K562 (cell line): ENCODE data around the gene FAM193A. TPM values are rescaled to one million over a fixed set of nuclear protein-coding genes. Genes with fewer than 3 reads are reported as not detected.

Source experiments
- ATAC-seq: fragments of 200-7000 bp; cut with Tn5 transposase; 3 replicates; pipeline ENCODE4 v1.9.1; 2020; ENCODE audit warnings: moderate library complexity
- BruUV-seq: library from RNA; stranded (reverse); fragments of 400-500 nt; replicated peaks from 2 replicates; lab custom pipeline; 2021; lab: Mats Ljungman, UMichigan
- CTCF ChIA-PET: fragments of 300-600 bp; formaldehyde crosslinking; extraction: SDS; loops from one replicate; lab custom pipeline; 2021; ENCODE audit warnings: low intra/inter-chr PET ratio; lab: Yijun Ruan, JAX
- POLR2A ChIA-PET: fragments of 300-600, 350-650 bp; sonication (Branson Sonifier 250); formaldehyde crosslinking; extraction: SDS; loops from one replicate; lab custom pipeline; 2021; ENCODE audit warnings: antibody characterized with exemption, inconsistent platforms; lab: Yijun Ruan, JAX
- DNase-seq, 4 experiments: peaks; one replicate each; pipeline versions ENCODE4 v3.0.0 to v3.0.0-alpha.2; 2011 to 2018; ENCODE audit warnings: low spot score in 3 of 4, mixed read lengths in 3 of 4; ENCODE audit errors: extremely low read depth in 1 of 4
- FAIRE-seq: peaks from 2 replicates; lab custom pipeline; 2011; peaks lifted over from hg19 to GRCh38; lab: Jason Lieb, UNC
- H2AFZ ChIP-seq: 2 replicates; pipeline ENCODE4 v1.6.0; 2011; ENCODE audit warnings: low read depth, low read length, control low read depth, inconsistent platforms
- H3K27ac ChIP-seq: fragments of 200-600 bp; 3 replicates; pipeline ENCODE4 v1.8.0; 2011; ENCODE audit warnings: low read depth, mild to moderate bottlenecking, control low read depth, inconsistent platforms, low read length, moderate library complexity, mixed read lengths; ENCODE audit errors: extremely low read depth
- H3K27me3 ChIP-seq, 2 experiments: fragments of 300-600 bp in 1 of 2; 2 replicates in 1 of 2; 3 replicates in 1 of 2; pipeline versions ENCODE4 v1.6.0 to v1.8.0; 2011; ENCODE audit warnings: inconsistent platforms in 2 of 2, low read length in 2 of 2, mild to moderate bottlenecking in 1 of 2, mixed read lengths in 1 of 2, moderate library complexity in 1 of 2; ENCODE audit not compliant: control insufficient read depth in 2 of 2, insufficient read depth in 2 of 2
- H3K36me3 ChIP-seq: fragments of 300-600 bp; 3 replicates; pipeline ENCODE4 v1.8.0; 2011; ENCODE audit warnings: mild to moderate bottlenecking, low read length, inconsistent platforms; ENCODE audit not compliant: control insufficient read depth, insufficient read depth
- H3K4me1 ChIP-seq, 2 experiments: fragments of 200-600 bp in 1 of 2; replicated peaks in 1 of 2; 2 replicates in 1 of 2; 3 replicates in 1 of 2; pipeline versions ENCODE4 v1.5.1 to v1.8.0; 2011; ENCODE audit warnings: inconsistent platforms in 2 of 2, low read length in 2 of 2, mild to moderate bottlenecking in 1 of 2, mixed read lengths in 1 of 2, moderate library complexity in 1 of 2; ENCODE audit not compliant: control insufficient read depth in 2 of 2, insufficient read depth in 2 of 2
- H3K4me2 ChIP-seq: 2 replicates; pipeline ENCODE4 v1.6.1; 2011; ENCODE audit warnings: low read length, control low read depth, inconsistent platforms, mixed read lengths; ENCODE audit not compliant: insufficient read depth
- H3K4me3 ChIP-seq: fragments of 200-600 bp; sonication (generic), shearing (Covaris generic); 2 replicates; pipeline ENCODE4 v1.5.1; 2016; ENCODE audit warnings: control low read depth, inconsistent platforms
- H3K79me2 ChIP-seq: fragments of 200-600 bp; 3 replicates; pipeline ENCODE4 v1.8.0; 2011; ENCODE audit warnings: low read length, inconsistent platforms; ENCODE audit not compliant: control insufficient read depth, insufficient read depth
- H3K9ac ChIP-seq, 2 experiments: 2 replicates each; pipeline versions ENCODE4 v1.6.0 to v1.6.1; 2011; ENCODE audit warnings: low read depth in 2 of 2, low read length in 2 of 2, control low read depth in 1 of 2, inconsistent platforms in 1 of 2, mild to moderate bottlenecking in 1 of 2, mixed read lengths in 1 of 2; ENCODE audit not compliant: insufficient read depth in 1 of 2
- H3K9me1 ChIP-seq: one replicate; pipeline ENCODE4 v1.6.0; 2011; ENCODE audit warnings: inconsistent platforms, mild to moderate bottlenecking, low read length, moderate library complexity; ENCODE audit not compliant: control insufficient read depth, insufficient read depth
- H3K9me3 ChIP-seq: replicated peaks from 2 replicates; pipeline ENCODE4 v1.5.1; 2011; ENCODE audit warnings: low read depth, low read length, inconsistent platforms; ENCODE audit not compliant: control insufficient read depth, insufficient read depth
- H4K20me1 ChIP-seq: replicated peaks from 2 replicates; pipeline ENCODE4 v1.6.1; 2011; ENCODE audit warnings: low read length, inconsistent platforms, mixed read lengths; ENCODE audit not compliant: control insufficient read depth, insufficient read depth
- BRCA1 ChIP-seq, 2 experiments: fragments of 450-650 bp in 1 of 2; sonication (generic) in 1 of 2; formaldehyde crosslinking in 1 of 2; IDR thresholded peaks; 2 replicates each; pipeline versions ENCODE4 v1.5.0 to v1.6.1; 2017 to 2020; ENCODE audit warnings: mild to moderate bottlenecking in 1 of 2, missing genetic modification reagents in 1 of 2
- CHCHD3 ChIP-seq: fragments of 250-450 bp; sonication (Bioruptor Pico); IDR thresholded peaks from 2 replicates; pipeline ENCODE4 v2.1.2; 2022; ENCODE audit warnings: mild to moderate bottlenecking
- ETV1 ChIP-seq: fragments of 450-650 bp; conservative IDR thresholded peaks from 2 replicates; pipeline ENCODE4 v1.6.1; 2016; ENCODE audit warnings: missing genetic modification characterization, control low read depth, low read depth, missing compliant biosample characterization
- HNRNPL ChIP-seq: fragments of 200-400 bp; formaldehyde crosslinking; IDR thresholded peaks from 2 replicates; pipeline ENCODE4 v1.6.1; 2017; ENCODE audit warnings: low read depth, mild to moderate bottlenecking, low read length
- HSF4 ChIP-seq: fragments of 250-450 bp; sonication (Bioruptor Pico); IDR thresholded peaks from 2 replicates; pipeline ENCODE4 v2.1.2; 2022; ENCODE audit warnings: mild to moderate bottlenecking, moderate library complexity, borderline replicate concordance
- KAT8 ChIP-seq: fragments of 450-650 bp; IDR thresholded peaks from 2 replicates; pipeline ENCODE4 v1.6.1; 2016; ENCODE audit warnings: low read depth, mild to moderate bottlenecking
- MED1 ChIP-seq: sonication (generic); formaldehyde crosslinking; IDR thresholded peaks from 2 replicates; pipeline ENCODE4 v1.8.1; 2023; ENCODE audit warnings: missing genetic modification reagents, borderline replicate concordance
- NR1H2 ChIP-seq: sonication (generic); formaldehyde crosslinking; IDR thresholded peaks from 2 replicates; pipeline ENCODE4 v1.4.0; 2020; ENCODE audit warnings: mild to moderate bottlenecking, missing genetic modification reagents
- PHB2 ChIP-seq: fragments of 450-650 bp; IDR thresholded peaks from 2 replicates; pipeline ENCODE4 v1.6.1; 2017; ENCODE audit warnings: low read depth
- RAD51 ChIP-seq: fragments of 450-650 bp; IDR thresholded peaks from 2 replicates; pipeline ENCODE4 v1.7.1; 2016; ENCODE audit warnings: low read depth, mild to moderate bottlenecking, borderline replicate concordance
- RB1 ChIP-seq: fragments of 450-650 bp; IDR thresholded peaks from 2 replicates; pipeline ENCODE4 v1.6.1; 2017; ENCODE audit warnings: low read depth, mild to moderate bottlenecking
- RBFOX2 ChIP-seq: fragments of 200-400 bp; formaldehyde crosslinking; IDR thresholded peaks from 2 replicates; pipeline ENCODE4 v1.6.1; 2017; ENCODE audit warnings: low read depth, mild to moderate bottlenecking, low read length, moderate library complexity
- TAF9B ChIP-seq: fragments of 450-650 bp; IDR thresholded peaks from 2 replicates; pipeline ENCODE4 v1.6.1; 2018; ENCODE audit warnings: mild to moderate bottlenecking; ENCODE audit not compliant: partially characterized antibody
- ZNF23 ChIP-seq: fragments of 250-450 bp; sonication (Bioruptor Pico); IDR thresholded peaks from 2 replicates; pipeline ENCODE4 v1.4.0; 2020; ENCODE audit warnings: mild to moderate bottlenecking
- ZNF584 ChIP-seq: fragments of 200-800 bp; sonication (Bioruptor generic); IDR thresholded peaks from 2 replicates; pipeline ENCODE4 v1.6.1; 2016; ENCODE audit warnings: low read depth, mild to moderate bottlenecking, missing genetic modification characterization, missing compliant biosample characterization
- WGBS: fragments of 100-300 bp; shearing (Covaris generic); methylation state at CpG from one replicate; pipeline ENCODE4 v1.1.6; 2016; ENCODE audit warnings: low coverage, mixed read lengths; ENCODE audit not compliant: insufficient coverage; ENCODE audit errors: missing lambda C conversion rate; 5-methylcytosine and 5-hydroxymethylcytosine counted together
- in situ Hi-C: fragments of 300-500 bp; cut with MboI; formaldehyde crosslinking; loops from 4 replicates; pipeline ENCODE4 v1.15.0; 2018; ENCODE audit warnings: inconsistent platforms, mixed read lengths
- intact Hi-C: fragments of 100-400 bp; cut with micrococcal nuclease; formaldehyde crosslinking; loops from 2 replicates; pipeline ENCODE4 v1.14.2; 2022
- polyA plus RNA-seq, 8 experiments: library from polyadenylated mRNA; depleted of rRNA in 4 of 8; stranded (reverse) in 5 of 8; unstranded in 3 of 8; fragments of >200 nt; fragmentation: Nextera tagmentation in 2 of 8; fragmentation: Illumina TruSeq in 1 of 8; extraction: Ambion mirVana in 2 of 8; extraction: Trizol in 1 of 8; gene quantifications; 2 replicates each; pipeline versions ENCODE4 v1.2.1 to v1.2.3, GENCODE V29; 2011 to 2014; ENCODE audit warnings: inconsistent platforms in 1 of 8, missing spikeins in 1 of 8
- total RNA-seq, 7 experiments: library from RNA; depleted of rRNA in 6 of 7; stranded (reverse); fragments of >200 nt in 6 of 7; fragmentation: Illumina TruSeq in 2 of 7; extraction: Trizol in 2 of 7; gene quantifications; 2 replicates each; pipeline versions ENCODE4 v1.2.1 to v1.2.3, GENCODE V29; 2011 to 2021; ENCODE audit warnings: low replicate concordance in 1 of 7

The FAM193A gene
- total and polyA plus RNA-seq, 9 of the 15 experiments (the other 6 are each of a cell fraction or from before 2014, with no cell fraction given), result 0.46 to 24.6 (median 9.6) TPM

DNA sequence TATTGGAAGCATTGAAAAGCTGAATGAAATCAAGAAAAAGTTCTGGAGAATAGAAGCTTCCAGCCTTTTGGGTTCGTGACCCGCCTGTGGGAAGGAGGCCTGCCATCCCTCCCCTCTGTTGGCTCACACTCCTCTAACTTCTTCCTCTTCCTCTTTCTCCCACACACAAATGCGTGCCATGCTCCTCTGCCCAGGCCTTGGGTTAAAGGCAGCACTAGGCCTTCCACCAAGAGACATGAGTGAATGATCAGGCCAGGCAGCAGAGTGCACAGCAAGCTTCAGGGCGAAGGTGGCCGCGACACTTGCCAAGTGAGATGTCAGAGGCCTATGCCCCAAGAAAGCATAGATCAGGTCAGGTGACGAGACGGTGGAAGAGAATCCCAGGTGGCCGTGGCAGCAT, 38.4 kb downstream of the FAM193A start:
- Histone ChIP-seq H3K27ac (no peak overlapping the region), H3K4me3 (no peak overlapping the region), H3K9ac (no peak overlapping the region; a peak in 1 of 4 replicates), H3K79me2 (peaks cover 94% of the 10 kb centered on the region), H3K9me3 (no peaks in the 10 kb centered on the region), H2AFZ (no peak overlapping the region), H3K4me2 (no peak overlapping the region), H3K4me1 (peaks cover 8 to 9% of the 10 kb centered on the region in 2 experiments; a peak in 4 of 5 replicates), H3K36me3 (peaks cover 4% of the 10 kb centered on the region; the same call in 1 of the 3 replicates), H4K20me1 (peaks cover 17% of the 10 kb centered on the region; the same call in 1 of the 2 replicates), H3K27me3 (no peaks in the 10 kb centered on the region), H3K9me1 (peaks cover 6% of the 10 kb centered on the region)
- DNase-seq (no peak), ATAC-seq (no peak), FAIRE-seq (no peak)
- BruUV-seq, result no TSS peak
- intact Hi-C loops (no loop called here), in situ Hi-C loops (no loop called here)
- TF ChIP-seq NR1H2, result no peak
- TF ChIP-seq RB1, result no peak
- TF ChIP-seq CHCHD3 (CRISPR knock-in tag), result no peak
- TF ChIP-seq TAF9B, result no peak
- TF ChIP-seq ETV1 (tag), result no peak
- TF ChIP-seq BRCA1 (IDR thresholded peaks at IDR 0.05), result no peak
- TF ChIP-seq BRCA1 (CRISPR knock-in tag; IDR thresholded peaks at IDR 0.05), result no peak
- no peak for TF ChIP-seq ZNF584 (CRISPR knock-in tag)
- no peak for TF ChIP-seq KAT8
- TF ChIP-seq HNRNPL, result no peak
- no peak for TF ChIP-seq RAD51
- TF ChIP-seq ZNF23 (CRISPR knock-in tag), result no peak
- TF ChIP-seq PHB2, result no peak
- TF ChIP-seq RBFOX2, result no peak
- no peak for TF ChIP-seq HSF4
- no peak for TF ChIP-seq MED1 (CRISPR knock-in tag)
- POLR2A ChIA-PET, result no interaction called here
- CTCF ChIA-PET, result no interaction called here
- WGBS, result 98% methylated on average over 8 of the region's 9 CpGs
